IMR-90 (cell line): ENCODE results near the gene HMGCL. TPM values are rescaled to one million over a fixed set of nuclear protein-coding genes. Genes with fewer than 3 reads are reported as not detected.

Experiments used
- ATAC-seq: fragments of 200-7000 bp; cut with Tn5 transposase; 2 replicates; pipeline ENCODE4 v1.9.1; 2020; ENCODE audit warnings: low read depth, mild to moderate bottlenecking, moderate library complexity
- BruUV-seq: library from RNA; stranded (reverse); fragments of 400-500 nt; replicated peaks from 2 replicates; lab custom pipeline; 2021; lab: Mats Ljungman, UMichigan
- CTCF ChIA-PET: fragments of 300-600 bp; formaldehyde crosslinking; extraction: SDS; loops from one replicate; lab custom pipeline; 2021; ENCODE audit warnings: antibody characterized with exemption; lab: Yijun Ruan, JAX
- POLR2A ChIA-PET: fragments of 300-600 bp; sonication (Branson Sonifier 250); formaldehyde crosslinking; loops from one replicate; lab custom pipeline; 2022; ENCODE audit warnings: antibody characterized with exemption; ENCODE audit not compliant: unreplicated experiment; lab: Charles Lee
- DNase-seq: peaks from one replicate; pipeline ENCODE4 v3.0.0; 2013
- H2AFZ ChIP-seq: replicated peaks from 2 replicates; pipeline ENCODE3; 2013; ENCODE audit warnings: low read length, mild to moderate bottlenecking; ENCODE audit not compliant: poor library complexity
- H2AK5ac ChIP-seq: 2 replicates; pipeline ENCODE4 v1.6.1; 2013; ENCODE audit warnings: low read depth, low read length, inconsistent platforms
- H2AK9ac ChIP-seq: replicated peaks from 2 replicates; pipeline ENCODE3; 2013; ENCODE audit warnings: mild to moderate bottlenecking, low read depth, low read length, moderate library complexity; ENCODE audit not compliant: poor library complexity
- H2BK120ac ChIP-seq: 2 replicates; pipeline ENCODE4 v1.6.1; 2013; ENCODE audit warnings: low read depth, low read length, inconsistent platforms
- H2BK15ac ChIP-seq: 3 replicates; pipeline ENCODE4 v1.6.1; 2013; ENCODE audit warnings: low read depth, low read length, inconsistent platforms
- H2BK20ac ChIP-seq: 2 replicates; pipeline ENCODE4 v1.6.1; 2013; ENCODE audit warnings: low read depth, mild to moderate bottlenecking, inconsistent platforms, low read length, moderate library complexity
- H2BK5ac ChIP-seq: 2 replicates; pipeline ENCODE4 v1.6.1; 2013; ENCODE audit warnings: mild to moderate bottlenecking, low read depth, low read length, inconsistent platforms; ENCODE audit not compliant: poor library complexity, severe bottlenecking
- H3K14ac ChIP-seq: replicated peaks from 2 replicates; pipeline ENCODE4 v1.6.1; 2013; ENCODE audit warnings: low read depth, low read length, inconsistent platforms
- H3K18ac ChIP-seq: 2 replicates; pipeline ENCODE4 v1.6.1; 2013; ENCODE audit warnings: low read depth, low read length, control low read depth
- H3K23ac ChIP-seq: 2 replicates; pipeline ENCODE4 v1.6.1; 2013; ENCODE audit warnings: low read depth, low read length, inconsistent platforms
- H3K27ac ChIP-seq: 2 replicates; pipeline ENCODE4 v1.5.1; 2013; ENCODE audit warnings: mild to moderate bottlenecking, control low read depth, low read length; ENCODE audit not compliant: insufficient read depth
- H3K27me3 ChIP-seq: 2 replicates; pipeline ENCODE4 v1.6.1; 2013; ENCODE audit warnings: low read length; ENCODE audit not compliant: control insufficient read depth, insufficient read depth
- H3K36me3 ChIP-seq: 2 replicates; pipeline ENCODE4 v1.6.1; 2013; ENCODE audit warnings: low read length, mixed read lengths; ENCODE audit not compliant: control insufficient read depth, insufficient read depth
- H3K4ac ChIP-seq: 2 replicates; pipeline ENCODE4 v1.6.1; 2013; ENCODE audit warnings: low read depth, low read length, inconsistent platforms
- H3K4me1 ChIP-seq: 2 replicates; pipeline ENCODE4 v1.6.1; 2013; ENCODE audit warnings: low read length, mixed read lengths; ENCODE audit not compliant: control insufficient read depth, insufficient read depth
- H3K4me2 ChIP-seq: 2 replicates; pipeline ENCODE4 v1.6.1; 2013; ENCODE audit warnings: low read depth, mild to moderate bottlenecking, control low read depth, low read length, moderate library complexity
- H3K4me3 ChIP-seq: 2 replicates; pipeline ENCODE4 v1.5.1; 2013; ENCODE audit warnings: low read depth, mild to moderate bottlenecking, control low read depth, low read length, moderate library complexity; ENCODE audit not compliant: insufficient read depth
- H3K56ac ChIP-seq: 2 replicates; pipeline ENCODE4 v1.6.1; 2013; ENCODE audit warnings: low read length, inconsistent platforms; ENCODE audit not compliant: insufficient read depth; ENCODE audit errors: extremely low read depth
- H3K79me1 ChIP-seq, 2 experiments: 2 replicates each; pipeline ENCODE4 v1.6.1; 2013; ENCODE audit warnings: low read length in 2 of 2, inconsistent platforms in 1 of 2, low read depth in 1 of 2
- H3K9ac ChIP-seq: 2 replicates; pipeline ENCODE4 v1.6.1; 2013; ENCODE audit warnings: low read depth, low read length, control low read depth
- H3K9me1 ChIP-seq: 2 replicates; pipeline ENCODE4 v1.6.1; 2013; ENCODE audit warnings: low read length, inconsistent platforms; ENCODE audit not compliant: insufficient read depth
- H3K9me3 ChIP-seq: 2 replicates; pipeline ENCODE4 v1.6.1; 2013; ENCODE audit warnings: low read length; ENCODE audit not compliant: control insufficient read depth, insufficient read depth
- H4K20me1 ChIP-seq: 2 replicates; pipeline ENCODE4 v1.6.1; 2013; ENCODE audit warnings: low read length, inconsistent platforms; ENCODE audit not compliant: insufficient read depth
- H4K5ac ChIP-seq: 2 replicates; pipeline ENCODE4 v1.6.1; 2013; ENCODE audit warnings: mild to moderate bottlenecking, low read depth, low read length, control low read depth
- H4K8ac ChIP-seq, 2 experiments: 2 replicates each; pipeline ENCODE4 v1.6.1; 2013; ENCODE audit warnings: low read depth in 2 of 2, low read length in 2 of 2, control low read depth in 1 of 2, inconsistent platforms in 1 of 2
- H4K91ac ChIP-seq: 2 replicates; pipeline ENCODE4 v1.6.1; 2013; ENCODE audit warnings: low read depth, low read length, inconsistent platforms; ENCODE audit not compliant: insufficient read depth
- BHLHE40 ChIP-seq: fragments of 150-350 bp; IDR thresholded peaks from 2 replicates; pipeline ENCODE4 v1.6.1; 2016; ENCODE audit warnings: mild to moderate bottlenecking, low read depth, low read length
- CEBPB ChIP-seq: IDR thresholded peaks from 2 replicates; pipeline ENCODE4 v1.6.1; 2012; ENCODE audit warnings: low read depth, low read length, improper control_type of control experiment
- CHD1 ChIP-seq: IDR thresholded peaks from 2 replicates; pipeline ENCODE4 v1.6.1; 2012; ENCODE audit warnings: low read depth, low read length, improper control_type of control experiment
- CTCF ChIP-seq: conservative IDR thresholded peaks from 2 replicates; pipeline ENCODE4 v1.5.1; 2012; ENCODE audit warnings: mild to moderate bottlenecking, low read depth, low read length, improper control_type of control experiment
- ELK1 ChIP-seq: fragments of 150-350 bp; IDR thresholded peaks from 2 replicates; pipeline ENCODE4 v1.6.1; 2016; ENCODE audit warnings: low read depth, mild to moderate bottlenecking, low read length, moderate library complexity, borderline replicate concordance
- FOS ChIP-seq: fragments of 150-350 bp; IDR thresholded peaks from 2 replicates; pipeline ENCODE4 v1.6.1; 2016; ENCODE audit warnings: low read depth, low read length
- MAFK ChIP-seq: IDR thresholded peaks from 2 replicates; pipeline ENCODE4 v1.6.1; 2012; ENCODE audit warnings: low read depth, low read length, improper control_type of control experiment
- MAZ ChIP-seq: IDR thresholded peaks from 2 replicates; pipeline ENCODE4 v1.6.1; 2012; ENCODE audit warnings: low read depth, mild to moderate bottlenecking, low read length, improper control_type of control experiment, moderate library complexity, borderline replicate concordance
- MXI1 ChIP-seq: IDR thresholded peaks from 2 replicates; pipeline ENCODE4 v1.6.1; 2012; ENCODE audit warnings: low read depth, mild to moderate bottlenecking, low read length, moderate library complexity, borderline replicate concordance
- POLR2A ChIP-seq: IDR thresholded peaks from 2 replicates; pipeline ENCODE4 v1.6.1; 2012; ENCODE audit warnings: mild to moderate bottlenecking, low read depth, low read length
- RAD21 ChIP-seq: IDR thresholded peaks from 2 replicates; pipeline ENCODE4 v1.6.1; 2012; ENCODE audit warnings: low read length, improper control_type of control experiment
- RCOR1 ChIP-seq: IDR thresholded peaks from 2 replicates; pipeline ENCODE4 v1.6.1; 2012; ENCODE audit warnings: mild to moderate bottlenecking, low read length, improper control_type of control experiment; ENCODE audit not compliant: insufficient replicate concordance
- SMC3 ChIP-seq: fragments of 150-350 bp; IDR thresholded peaks from 2 replicates; pipeline ENCODE4 v1.6.1; 2016; ENCODE audit warnings: low read depth, mild to moderate bottlenecking, antibody characterized with exemption, low read length, moderate library complexity
- WGBS, 2 experiments: methylation state at CpG; one replicate each; pipeline versions ENCODE4 v1.1.5 to v1.1.7; 2013; ENCODE audit warnings: missing lambda C conversion rate in 2 of 2; ENCODE audit not compliant: insufficient read length in 1 of 2; ENCODE audit errors: extremely low coverage in 2 of 2; 5-methylcytosine and 5-hydroxymethylcytosine counted together
- dilution Hi-C: fragments of 300-500 bp; cut with HindIII; formaldehyde crosslinking; loops from one replicate; pipeline ENCODE4 v1.14.3; 2018; ENCODE audit warnings: low sequenced_read_pairs; ENCODE audit not compliant: unreplicated experiment
- in situ Hi-C: fragments of 300-500 bp; cut with MboI; formaldehyde crosslinking; loops from 3 replicates; pipeline ENCODE4 v1.14.3; 2019; ENCODE audit warnings: low sequenced_read_pairs, inconsistent platforms, mixed read lengths
- intact Hi-C: fragments of 100-400 bp; cut with micrococcal nuclease; formaldehyde crosslinking; loops from 2 replicates; pipeline ENCODE4 v1.10.0; 2022
- polyA plus RNA-seq, 3 experiments: library from polyadenylated mRNA; depleted of rRNA; stranded (reverse); fragments of >200 nt; gene quantifications; 2 replicates each; pipeline ENCODE4 v1.2.3, GENCODE V29; 2012; ENCODE audit warnings: low replicate concordance in 1 of 3
- total RNA-seq: library from RNA; depleted of rRNA; stranded (reverse); fragments of >200 nt; gene quantifications from 2 replicates; pipeline ENCODE4 v1.2.3, GENCODE V29; 2012
- TF ChIP-seq, protein P1 (sequence below): fragments of 150-350 bp; IDR thresholded peaks from 2 replicates; pipeline ENCODE4 v1.6.1; 2017; ENCODE audit warnings: mild to moderate bottlenecking, antibody characterized with exemption, low read length, low read depth

The HMGCL gene
- total and polyA plus RNA-seq, 2 of the 4 experiments (the other 2 are of a cell fraction) = 30.6 to 33.5 TPM

DNA sequence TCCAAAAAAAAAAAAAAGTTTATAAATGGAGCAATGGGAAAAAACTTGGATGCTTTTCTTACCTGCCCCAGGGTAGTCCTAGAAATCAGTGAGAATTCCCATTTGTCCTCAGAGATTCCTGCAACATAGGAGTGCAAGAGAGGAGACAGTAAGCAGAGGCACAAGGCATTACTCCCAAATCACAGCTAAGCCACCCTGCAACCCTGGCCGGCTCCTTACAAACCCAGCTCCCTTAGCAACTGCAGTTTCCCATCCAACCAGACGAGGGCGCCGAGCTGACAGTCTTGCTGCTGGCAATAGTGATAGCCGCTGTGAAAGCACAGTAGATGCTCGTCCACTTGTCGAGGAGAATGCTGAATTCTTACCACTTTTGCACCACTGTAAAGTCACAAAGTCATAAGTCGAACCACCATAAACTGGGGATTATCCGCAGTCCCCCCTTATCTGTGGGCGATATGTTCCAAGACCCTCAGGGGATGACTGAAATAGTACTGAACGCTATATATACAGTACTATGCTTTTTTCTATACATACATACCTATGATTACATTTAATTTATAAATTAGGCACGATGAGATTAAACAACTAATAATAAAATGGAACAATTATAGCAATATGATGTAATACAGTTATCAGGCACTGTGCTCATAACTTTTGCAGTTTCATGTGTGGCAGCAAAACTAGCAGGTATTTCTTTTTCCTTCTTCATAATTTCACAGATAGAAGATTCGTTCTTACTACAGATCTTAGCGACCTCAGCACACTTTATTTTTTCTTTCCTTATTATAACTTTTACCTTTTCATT lies 53.0 kb downstream of the HMGCL start:
- no peak overlapping the region for H3K18ac ChIP-seq
- ATAC-seq (peak; percentile 100), DNase-seq (peak; percentile 76)
- ChIA-PET POLR2A (no interaction called here), CTCF (interaction anchor here (0.5 to 1.3 kb wide), 11 partner anchors 12 to 1755 kb away, joined by 3 to 8 read pairs (median 5); partner anchors contain the start of genes LYPLA2 and RPL11)
- H3K79me1 ChIP-seq = peaks cover 3 to 18% of the 10 kb centered on the region in 2 experiments
- no TSS peak for BruUV-seq
- H3K9me3 ChIP-seq = no peaks in the 10 kb centered on the region
- in situ Hi-C loops (no loop called here), dilution Hi-C loops (no loop called here), intact Hi-C loops (loop anchor here (1.0 to 5.0 kb wide), 3 partner anchors 80 to 144 kb away; partner anchors contain the start of gene FUCA1)
- WGBS, 2 experiments = 4% methylated on average over 4 of the region's 14 CpGs; no CpG with 5 or more reads in 1 of the 2 experiments
- H3K9me1 ChIP-seq = 0 out of 2 replicates have a peak, but pooled peaks cover 3% of the 10 kb centered on the region
- no peak overlapping the region for H3K4ac ChIP-seq
- no peak overlapping the region for H4K91ac ChIP-seq
- H4K5ac ChIP-seq = no peak overlapping the region
- H4K20me1 ChIP-seq = no peaks in the 10 kb centered on the region
- no peak overlapping the region for H3K14ac ChIP-seq
- H3K4me3 ChIP-seq = no peak overlapping the region
- peak overlapping the region; percentile 40; the same call in 1 of the 2 replicates for H3K4me2 ChIP-seq
- peak overlapping the region; percentile 1 for H2AK9ac ChIP-seq
- no peak overlapping the region for H2BK5ac ChIP-seq
- peak overlapping the region; percentile 77 for H2AFZ ChIP-seq
- 0 out of 2 replicates have a peak, but pooled peaks cover 2% of the 10 kb centered on the region for H3K4me1 ChIP-seq
- H3K23ac ChIP-seq = no peak overlapping the region
- H3K36me3 ChIP-seq = peaks cover 11% of the 10 kb centered on the region; the same call in 1 of the 2 replicates
- H2AK5ac ChIP-seq = no peak overlapping the region
- H2BK15ac ChIP-seq = no peak overlapping the region
- no peaks in the 10 kb centered on the region for H3K27me3 ChIP-seq
- H3K56ac ChIP-seq = no peak overlapping the region
- no peak overlapping the region for H2BK120ac ChIP-seq
- H2BK20ac ChIP-seq = no peak overlapping the region
- H4K8ac ChIP-seq = no peak overlapping the region
- no peak overlapping the region for H3K9ac ChIP-seq
- H3K27ac ChIP-seq = no peak overlapping the region
- TF ChIP-seq POLR2A (no peak), MAZ (no peak), CTCF (peak; percentile 90), CHD1 (no peak), RAD21 (peak; percentile 86), RCOR1 (no peak), FOS (no peak), SMC3 (peak; percentile 84), ELK1 (no peak), BHLHE40 (no peak), CEBPB (no peak), MXI1 (no peak), MAFK (0 out of 2 replicates have a peak, but pooled peaks have one; percentile 3)
- TF ChIP-seq, protein P1, sequence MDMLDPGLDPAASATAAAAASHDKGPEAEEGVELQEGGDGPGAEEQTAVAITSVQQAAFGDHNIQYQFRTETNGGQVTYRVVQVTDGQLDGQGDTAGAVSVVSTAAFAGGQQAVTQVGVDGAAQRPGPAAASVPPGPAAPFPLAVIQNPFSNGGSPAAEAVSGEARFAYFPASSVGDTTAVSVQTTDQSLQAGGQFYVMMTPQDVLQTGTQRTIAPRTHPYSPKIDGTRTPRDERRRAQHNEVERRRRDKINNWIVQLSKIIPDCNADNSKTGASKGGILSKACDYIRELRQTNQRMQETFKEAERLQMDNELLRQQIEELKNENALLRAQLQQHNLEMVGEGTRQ = no peak
